Lower leg skin (tissue), 4 donors: ENCODE results near the gene OOSP2. TPM values are rescaled to one million over a fixed set of nuclear protein-coding genes. Genes with fewer than 3 reads are reported as not detected.

Source experiments
- DNase-seq, 2 donors: peaks; one replicate each; pipeline ENCODE4 v3.0.0-alpha.2; 2019; ENCODE audit warnings: low spot score in 2 of 2
- H3K4me3 ChIP-seq: fragments of 200-600 bp; sonication (generic); 2 replicates; pipeline ENCODE4 v1.5.1; 2017; ENCODE audit warnings: mild to moderate bottlenecking, low read depth; ENCODE audit not compliant: poor library complexity, severe bottlenecking
- CTCF ChIP-seq, 3 donors: fragments of 450-650 bp; IDR thresholded peaks; one replicate each; pipeline ENCODE4 v1.5.1; 2016; ENCODE audit warnings: antibody characterized with exemption in 3 of 3, mild to moderate bottlenecking in 3 of 3, moderate library complexity in 2 of 3
- POLR2A ChIP-seq, 2 donors: fragments of 450-650 bp; IDR thresholded peaks; one replicate each; pipeline ENCODE4 v1.6.1; 2016 to 2017; ENCODE audit warnings: antibody characterized with exemption in 2 of 2, mild to moderate bottlenecking in 1 of 2, moderate library complexity in 1 of 2
- WGBS, 2 donors: methylation state at CpG; one replicate each; pipeline ENCODE4 v1.1.5; 2018; 5-methylcytosine and 5-hydroxymethylcytosine counted together
- intact Hi-C: fragments of 100-400 bp; cut with DNase I; formaldehyde crosslinking; loops from one replicate; pipeline ENCODE4 v1.15.0; 2023; ENCODE audit warnings: low total_unique reads
- total RNA-seq, 4 donors: library from RNA; depleted of rRNA; stranded (reverse); fragments of >200 nt; gene quantifications; one replicate each; pipeline ENCODE4 v1.1.0, GENCODE V29; 2016

OOSP2 gene
- total RNA-seq, 4 donors from 2014 or later: not detected

GRCh38 chr11:60084631-60085273 lies 44.5 kb downstream of the OOSP2 start:
- no peak overlapping the region for H3K4me3 ChIP-seq
- DNase-seq: no peak
- TF ChIP-seq POLR2A (IDR thresholded peaks at IDR 0.05) (no peak), CTCF (IDR thresholded peaks at IDR 0.05) (no peak)
- WGBS, 2 donors: 44 to 48% methylated on average over 3 of the region's 3 CpGs
- intact Hi-C loops: no loop called here

- intact Hi-C loops: no loop called here
- no peak for DNase-seq
- no peak overlapping the region for H3K4me3 ChIP-seq
- WGBS, 2 donors: 72 to 77% methylated on average over 2 of the region's 2 CpGs
- TF ChIP-seq POLR2A (IDR thresholded peaks at IDR 0.05): no peak
- no peak for TF ChIP-seq CTCF (IDR thresholded peaks at IDR 0.05)
These were observed 45.7 kb downstream of the OOSP2 start for GRCh38 chr11:60085909-60086308.

GRCh38 chr11:60087239-60087638 lies 47.0 kb downstream of the OOSP2 start:
- intact Hi-C loops: no loop called here
- H3K4me3 ChIP-seq: no peak overlapping the region
- DNase-seq: no peak
- TF ChIP-seq POLR2A (IDR thresholded peaks at IDR 0.05): no peak
- no peak for TF ChIP-seq CTCF (IDR thresholded peaks at IDR 0.05)
- 81 to 87% methylated on average over 1 of the region's 1 CpG for WGBS, 2 donors

- intact Hi-C loops: no loop called here
- WGBS, 2 donors: 77 to 85% methylated on average over 1 of the region's 1 CpG
- H3K4me3 ChIP-seq: no peak within 1 kb of the TSS
- TF ChIP-seq POLR2A (IDR thresholded peaks at IDR 0.05) (no peak), CTCF (IDR thresholded peaks at IDR 0.05) (no peak)
- DNase-seq: no peak
These were observed 48.2 kb downstream of the OOSP2 start, which contains the start of gene MS4A2 for GRCh38 chr11:60088364-60088763. Gene MS4A2 (plus strand): TSS chr11:60088664. CDS start chr11:60088766, 102 bp downstream.

- H3K4me3 ChIP-seq: no peak overlapping the region
- DNase-seq: no peak
- intact Hi-C loops: no loop called here
- WGBS, 2 donors: 76 to 77% methylated on average over 4 of the region's 4 CpGs
- no peak for TF ChIP-seq CTCF (IDR thresholded peaks at IDR 0.05)
- TF ChIP-seq POLR2A (IDR thresholded peaks at IDR 0.05): no peak
These were observed 55.4 kb downstream of the OOSP2 start for GRCh38 chr11:60095477-60096120.
